Esophagus muscularis mucosa (tissue), 3 donors: ENCODE results near the gene THSD7A.

Source experiments
- EP300 ChIP-seq: sonication (generic); formaldehyde crosslinking; IDR thresholded peaks from one replicate; pipeline ENCODE4 v1.6.1; 2017; ENCODE audit warnings: antibody characterized with exemption
- TF ChIP-seq, protein P1 (sequence below), 3 experiments: fragments of 200-600 bp in 2 of 3; fragments of 450-650 bp in 1 of 3; sonication (generic) in 2 of 3; IDR thresholded peaks; one replicate each; pipeline ENCODE4 v1.5.1; 2017 to 2019; ENCODE audit warnings: antibody characterized with exemption in 3 of 3, mild to moderate bottlenecking in 2 of 3, moderate library complexity in 1 of 3

DNA sequence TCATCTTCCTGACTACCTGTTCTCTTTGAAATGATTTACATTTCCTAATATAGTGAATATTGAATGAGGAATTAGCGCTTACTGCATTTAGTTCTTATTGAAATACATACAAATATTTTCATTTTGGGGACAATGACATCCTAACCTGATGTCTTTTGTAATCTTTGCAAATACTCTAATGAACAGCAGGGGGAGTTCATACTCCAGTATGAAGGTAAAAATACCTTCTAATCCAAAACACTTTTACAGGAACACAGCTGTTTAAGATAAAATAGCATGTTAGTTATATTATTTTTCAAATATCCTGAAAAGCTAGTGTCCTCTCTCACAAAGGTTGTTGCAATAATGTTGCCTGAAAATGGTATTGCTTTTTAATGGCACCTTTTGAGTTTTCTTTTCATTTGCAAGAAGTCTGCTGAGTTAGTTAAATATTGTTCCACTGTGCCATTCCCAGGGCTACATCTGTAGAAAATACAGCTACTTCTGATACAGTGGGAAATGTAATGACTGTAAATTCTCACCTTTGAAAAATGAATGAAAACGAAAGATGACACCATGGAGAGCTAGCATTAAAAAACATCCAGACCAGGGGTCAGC lies 458.4 kb downstream of the THSD7A start:
- TF ChIP-seq, protein P1, sequence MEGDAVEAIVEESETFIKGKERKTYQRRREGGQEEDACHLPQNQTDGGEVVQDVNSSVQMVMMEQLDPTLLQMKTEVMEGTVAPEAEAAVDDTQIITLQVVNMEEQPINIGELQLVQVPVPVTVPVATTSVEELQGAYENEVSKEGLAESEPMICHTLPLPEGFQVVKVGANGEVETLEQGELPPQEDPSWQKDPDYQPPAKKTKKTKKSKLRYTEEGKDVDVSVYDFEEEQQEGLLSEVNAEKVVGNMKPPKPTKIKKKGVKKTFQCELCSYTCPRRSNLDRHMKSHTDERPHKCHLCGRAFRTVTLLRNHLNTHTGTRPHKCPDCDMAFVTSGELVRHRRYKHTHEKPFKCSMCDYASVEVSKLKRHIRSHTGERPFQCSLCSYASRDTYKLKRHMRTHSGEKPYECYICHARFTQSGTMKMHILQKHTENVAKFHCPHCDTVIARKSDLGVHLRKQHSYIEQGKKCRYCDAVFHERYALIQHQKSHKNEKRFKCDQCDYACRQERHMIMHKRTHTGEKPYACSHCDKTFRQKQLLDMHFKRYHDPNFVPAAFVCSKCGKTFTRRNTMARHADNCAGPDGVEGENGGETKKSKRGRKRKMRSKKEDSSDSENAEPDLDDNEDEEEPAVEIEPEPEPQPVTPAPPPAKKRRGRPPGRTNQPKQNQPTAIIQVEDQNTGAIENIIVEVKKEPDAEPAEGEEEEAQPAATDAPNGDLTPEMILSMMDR (IDR thresholded peaks at IDR 0.05) = peak in 1 of 3 experiments; percentile 37
- no peak for TF ChIP-seq EP300
